ENCODE results near the gene GNAI3.

DNA sequence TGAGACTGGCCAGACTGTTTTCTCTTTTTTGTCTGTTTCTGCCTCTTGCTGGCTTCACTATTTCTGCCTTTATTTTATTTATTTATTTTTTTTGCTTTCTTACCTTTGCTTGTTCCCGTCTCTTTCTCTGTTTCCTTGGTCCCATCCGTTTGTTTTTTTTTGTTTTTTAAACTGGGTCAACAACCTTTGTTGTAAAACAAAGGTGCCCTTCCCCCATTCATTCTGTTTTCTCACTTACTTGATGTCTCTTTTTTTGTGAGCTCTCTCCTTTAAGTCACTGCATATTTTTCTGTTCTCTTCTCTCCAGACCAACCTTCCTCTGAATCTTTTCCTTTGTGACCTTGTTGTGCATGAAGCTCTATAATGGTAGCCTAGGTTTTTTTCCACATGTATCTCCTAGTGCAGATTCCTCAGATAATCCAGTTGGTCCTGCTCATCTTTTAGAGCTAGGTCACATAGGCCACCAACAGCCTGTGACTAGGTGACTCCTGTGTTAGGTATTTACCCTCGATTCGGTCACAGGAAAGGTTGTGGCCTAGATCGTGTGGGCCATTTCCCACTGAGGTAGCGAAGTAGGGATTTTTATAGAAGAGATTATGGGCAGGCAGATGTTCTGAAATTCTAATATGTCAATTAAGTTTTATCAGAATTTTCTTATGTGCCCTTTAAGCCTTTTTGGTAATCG, 15.9 kb downstream of the GNAI3 start:
- TF ChIP-seq, protein P1, sequence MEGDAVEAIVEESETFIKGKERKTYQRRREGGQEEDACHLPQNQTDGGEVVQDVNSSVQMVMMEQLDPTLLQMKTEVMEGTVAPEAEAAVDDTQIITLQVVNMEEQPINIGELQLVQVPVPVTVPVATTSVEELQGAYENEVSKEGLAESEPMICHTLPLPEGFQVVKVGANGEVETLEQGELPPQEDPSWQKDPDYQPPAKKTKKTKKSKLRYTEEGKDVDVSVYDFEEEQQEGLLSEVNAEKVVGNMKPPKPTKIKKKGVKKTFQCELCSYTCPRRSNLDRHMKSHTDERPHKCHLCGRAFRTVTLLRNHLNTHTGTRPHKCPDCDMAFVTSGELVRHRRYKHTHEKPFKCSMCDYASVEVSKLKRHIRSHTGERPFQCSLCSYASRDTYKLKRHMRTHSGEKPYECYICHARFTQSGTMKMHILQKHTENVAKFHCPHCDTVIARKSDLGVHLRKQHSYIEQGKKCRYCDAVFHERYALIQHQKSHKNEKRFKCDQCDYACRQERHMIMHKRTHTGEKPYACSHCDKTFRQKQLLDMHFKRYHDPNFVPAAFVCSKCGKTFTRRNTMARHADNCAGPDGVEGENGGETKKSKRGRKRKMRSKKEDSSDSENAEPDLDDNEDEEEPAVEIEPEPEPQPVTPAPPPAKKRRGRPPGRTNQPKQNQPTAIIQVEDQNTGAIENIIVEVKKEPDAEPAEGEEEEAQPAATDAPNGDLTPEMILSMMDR (IDR thresholded peaks at IDR 0.05; ENCODE audit: borderline replicate concordance, extremely low read depth, low read length, poor library complexity, severe bottlenecking), result no peak
- TF ChIP-seq EZH2 (IDR thresholded peaks at IDR 0.05; ENCODE audit: borderline replicate concordance, low read depth, low read length, severe bottlenecking), result no peak

Measured in DND-41 (cell line).